CD4-positive, CD25-positive, alpha-beta regulatory T cell (primary cell): ENCODE data around the gene FOXP2. TPM values are rescaled to one million over a fixed set of nuclear protein-coding genes. Genes with fewer than 3 reads are reported as not detected.

Experiments used
- ATAC-seq, 2 donors: fragments of 150-1000 bp; cut with Tn5 transposase; one replicate each; pipeline ENCODE4 v1.10.0; 2021; ENCODE audit warnings: low read depth in 2 of 2, moderate number of reproducible peaks in 2 of 2, moderate library complexity in 1 of 2
- DNase-seq, 3 donors: peaks; one replicate each; pipeline versions ENCODE4 v3.0.0 to v3.0.0-alpha.2; 2012 to 2022; ENCODE audit warnings: mixed read lengths in 1 of 3
- H3K27ac ChIP-seq: one replicate; pipeline ENCODE4 v1.7.0; 2013; ENCODE audit warnings: mild to moderate bottlenecking, low read length; ENCODE audit not compliant: insufficient read depth, poor library complexity, severe bottlenecking
- H3K27me3 ChIP-seq: one replicate; pipeline ENCODE4 v1.7.0; 2013; ENCODE audit warnings: low read length; ENCODE audit not compliant: control insufficient read depth, insufficient read depth
- H3K36me3 ChIP-seq: one replicate; pipeline ENCODE4 v1.7.0; 2013; ENCODE audit warnings: mild to moderate bottlenecking, low read length, moderate library complexity; ENCODE audit not compliant: control insufficient read depth, insufficient read depth
- H3K4me1 ChIP-seq: 2 replicates; pipeline ENCODE4 v1.7.0; 2013; ENCODE audit warnings: mild to moderate bottlenecking, low read length; ENCODE audit not compliant: insufficient read depth, control insufficient read depth, poor library complexity, severe bottlenecking
- H3K4me3 ChIP-seq: one replicate; pipeline ENCODE4 v1.7.0; 2013; ENCODE audit warnings: low read depth, mild to moderate bottlenecking, low read length, moderate library complexity
- H3K9me3 ChIP-seq, 2 experiments: 1 replicate in 1 of 2; 2 replicates in 1 of 2; pipeline ENCODE4 v1.7.0; 2013; ENCODE audit warnings: low read length in 2 of 2, mild to moderate bottlenecking in 1 of 2, moderate library complexity in 1 of 2; ENCODE audit not compliant: control insufficient read depth in 2 of 2
- H3K27ac Mint-ChIP-seq, 3 donors: one replicate each; pipeline ENCODE4 v1.8.0; 2020 to 2022; ENCODE audit warnings: mild to moderate bottlenecking in 3 of 3, mixed read lengths in 3 of 3, moderate library complexity in 2 of 3
- H3K27me3 Mint-ChIP-seq: one replicate; pipeline ENCODE4 v1.8.0; 2022; ENCODE audit warnings: mild to moderate bottlenecking, mixed read lengths
- H3K36me3 Mint-ChIP-seq: one replicate; pipeline ENCODE4 v1.8.0; 2020; ENCODE audit warnings: mixed read lengths
- H3K4me1 Mint-ChIP-seq, 4 donors: one replicate each; pipeline ENCODE4 v1.8.0; 2020 to 2022; ENCODE audit warnings: mixed read lengths in 4 of 4, mild to moderate bottlenecking in 1 of 4
- H3K4me3 Mint-ChIP-seq, 4 donors: one replicate each; pipeline ENCODE4 v1.8.0; 2020 to 2022; ENCODE audit warnings: mild to moderate bottlenecking in 4 of 4, mixed read lengths in 4 of 4, moderate library complexity in 3 of 4
- H3K9me3 Mint-ChIP-seq, 7 donors: one replicate each; pipeline ENCODE4 v1.8.0; 2020 to 2022; ENCODE audit warnings: mixed read lengths in 7 of 7, mild to moderate bottlenecking in 3 of 7, moderate library complexity in 2 of 7
- polyA plus RNA-seq, 4 donors: library from polyadenylated mRNA; unstranded; fragments of 300-500 nt; fragmentation: Illumina TruSeq; gene quantifications; one replicate each; pipeline ENCODE4 v1.2.3, GENCODE V29; 2021
- total RNA-seq: library from RNA; stranded (reverse); gene quantifications from one replicate; pipeline ENCODE4 v1.2.3, GENCODE V29; 2022

The FOXP2 gene
- total and polyA plus RNA-seq, 5 donors from 2014 or later: not detected

- DNase-seq (no peak), ATAC-seq (no peak)
- no peaks in the 10 kb centered on the region for H3K4me1 ChIP-seq
- no peak overlapping the region for H3K4me3 Mint-ChIP-seq
- H3K36me3 Mint-ChIP-seq: no peaks in the 10 kb centered on the region
- no peak overlapping the region for H3K4me3 ChIP-seq
- no peaks in the 10 kb centered on the region for H3K27me3 ChIP-seq
- H3K27me3 Mint-ChIP-seq: no peaks in the 10 kb centered on the region
- no peaks in the 10 kb centered on the region for H3K36me3 ChIP-seq
- H3K27ac ChIP-seq: no peak overlapping the region
- no peaks in the 10 kb centered on the region for H3K9me3 ChIP-seq
- no peaks in the 10 kb centered on the region for H3K9me3 Mint-ChIP-seq
- peaks cover 0 to 6% (median 2%) of the 10 kb centered on the region in 4 donors for H3K4me1 Mint-ChIP-seq
- no peak overlapping the region for H3K27ac Mint-ChIP-seq
Measured at GRCh38 chr7:114660126-114660486, 245.5 kb downstream of the FOXP2 start.

DNA sequence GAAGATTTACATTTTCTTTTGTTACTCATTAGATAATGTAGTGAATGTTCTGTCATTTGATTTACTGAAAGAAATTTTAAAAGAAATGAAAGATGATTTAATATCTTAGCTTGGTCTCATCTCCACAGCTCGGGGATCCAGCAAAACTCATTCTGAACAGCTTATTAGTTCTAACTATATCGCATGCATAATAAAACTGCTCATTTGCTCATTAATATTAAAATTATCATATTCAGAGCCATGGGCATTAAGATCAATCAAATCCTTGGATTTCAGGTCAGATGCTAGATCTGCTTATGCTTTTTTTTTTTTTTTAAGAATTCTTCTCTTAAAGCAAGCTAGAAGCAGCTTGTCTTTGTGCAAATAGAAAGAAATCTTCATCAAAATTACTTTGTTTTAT lies 246.1 kb downstream of the FOXP2 start:
- no peak for ATAC-seq
- no peak overlapping the region for H3K27ac Mint-ChIP-seq
- no peaks in the 10 kb centered on the region for H3K9me3 Mint-ChIP-seq

GRCh38 chr7:114662002-114662677 lies 247.5 kb downstream of the FOXP2 start:
- Mint-ChIP-seq H3K27ac (no peak overlapping the region), H3K27me3 (no peaks in the 10 kb centered on the region), H3K36me3 (no peaks in the 10 kb centered on the region), H3K4me1 (peaks cover 0 to 6% (median 2%) of the 10 kb centered on the region in 4 donors), H3K4me3 (no peak overlapping the region), H3K9me3 (no peaks in the 10 kb centered on the region)
- H3K27ac ChIP-seq: no peak overlapping the region
- no peaks in the 10 kb centered on the region for H3K36me3 ChIP-seq
- DNase-seq (no peak), ATAC-seq (no peak)
- H3K4me1 ChIP-seq: no peaks in the 10 kb centered on the region
- no peaks in the 10 kb centered on the region for H3K27me3 ChIP-seq
- no peaks in the 10 kb centered on the region for H3K9me3 ChIP-seq
- H3K4me3 ChIP-seq: no peak overlapping the region

More for the DNA sequence above, 246.1 kb downstream of the FOXP2 start:
- no peaks in the 10 kb centered on the region for H3K4me1 ChIP-seq
- H3K27ac ChIP-seq: no peak overlapping the region
- no peaks in the 10 kb centered on the region for H3K9me3 ChIP-seq
- H3K4me3 ChIP-seq: no peak overlapping the region
- Mint-ChIP-seq H3K36me3 (no peaks in the 10 kb centered on the region), H3K4me1 (peaks cover 0 to 6% (median 2%) of the 10 kb centered on the region in 4 donors), H3K4me3 (peak overlapping the region in 1 of 4 donors; percentile 47), H3K27me3 (no peaks in the 10 kb centered on the region)
- no peak for DNase-seq
- H3K27me3 ChIP-seq: no peaks in the 10 kb centered on the region
- no peaks in the 10 kb centered on the region for H3K36me3 ChIP-seq

GRCh38 chr7:114663502-114663901 lies 248.9 kb downstream of the FOXP2 start:
- no peak overlapping the region for H3K4me3 Mint-ChIP-seq
- Histone ChIP-seq H3K4me1 (no peaks in the 10 kb centered on the region), H3K9me3 (no peaks in the 10 kb centered on the region), H3K27me3 (no peaks in the 10 kb centered on the region), H3K4me3 (no peak overlapping the region), H3K36me3 (no peaks in the 10 kb centered on the region), H3K27ac (no peak overlapping the region)
- peaks cover 0 to 1% (median 0%) of the 10 kb centered on the region in 7 donors for H3K9me3 Mint-ChIP-seq
- H3K36me3 Mint-ChIP-seq: no peaks in the 10 kb centered on the region
- no peaks in the 10 kb centered on the region for H3K27me3 Mint-ChIP-seq
- ATAC-seq: no peak
- peaks cover 0 to 6% (median 2%) of the 10 kb centered on the region in 4 donors for H3K4me1 Mint-ChIP-seq
- no peak overlapping the region for H3K27ac Mint-ChIP-seq
- peak in 1 of 3 donors; percentile 20 for DNase-seq

DNA sequence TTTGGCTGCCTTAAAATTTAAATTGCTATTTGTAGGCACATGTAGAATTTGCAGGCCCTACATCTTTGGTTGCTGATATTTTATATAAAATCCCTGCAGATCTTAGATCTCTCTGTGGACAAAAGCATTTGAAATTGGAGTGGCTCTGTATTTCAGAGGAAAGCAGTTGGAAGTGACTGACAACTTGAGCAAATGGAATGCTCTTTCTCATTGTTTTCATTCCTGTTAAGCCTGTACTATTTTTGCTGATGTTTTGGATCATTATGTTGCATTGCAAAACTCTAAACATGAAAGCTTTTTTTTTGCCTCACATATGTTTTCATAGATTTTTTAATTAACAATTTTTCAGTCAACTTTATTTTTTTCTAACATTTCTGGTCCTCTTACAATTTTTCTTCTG lies 256.1 kb downstream of the FOXP2 start:
- H3K27ac ChIP-seq: no peak overlapping the region
- no peaks in the 10 kb centered on the region for H3K36me3 ChIP-seq
- no peak overlapping the region for H3K4me3 Mint-ChIP-seq
- H3K36me3 Mint-ChIP-seq: no peaks in the 10 kb centered on the region
- H3K9me3 Mint-ChIP-seq: peaks cover 0 to 1% (median 0%) of the 10 kb centered on the region in 7 donors
- H3K27ac Mint-ChIP-seq: no peak overlapping the region
- no peak for DNase-seq
- no peaks in the 10 kb centered on the region for H3K4me1 Mint-ChIP-seq
- no peaks in the 10 kb centered on the region for H3K27me3 ChIP-seq
- no peaks in the 10 kb centered on the region for H3K4me1 ChIP-seq
- no peak for ATAC-seq
- H3K27me3 Mint-ChIP-seq: no peaks in the 10 kb centered on the region
- no peak overlapping the region for H3K4me3 ChIP-seq
- no peaks in the 10 kb centered on the region for H3K9me3 ChIP-seq

GRCh38 chr7:114671563-114672123 lies 257.0 kb downstream of the FOXP2 start:
- Histone ChIP-seq H3K36me3 (no peaks in the 10 kb centered on the region), H3K9me3 (no peaks in the 10 kb centered on the region), H3K4me1 (no peaks in the 10 kb centered on the region), H3K4me3 (no peak overlapping the region), H3K27me3 (no peaks in the 10 kb centered on the region), H3K27ac (no peak overlapping the region)
- no peak for ATAC-seq
- H3K9me3 Mint-ChIP-seq: peaks cover 0 to 3% (median 0%) of the 10 kb centered on the region in 7 donors
- H3K36me3 Mint-ChIP-seq: no peaks in the 10 kb centered on the region
- H3K4me3 Mint-ChIP-seq: no peak overlapping the region
- H3K27me3 Mint-ChIP-seq: no peaks in the 10 kb centered on the region
- DNase-seq: no peak
- H3K4me1 Mint-ChIP-seq: no peaks in the 10 kb centered on the region
- H3K27ac Mint-ChIP-seq: no peak overlapping the region

DNA sequence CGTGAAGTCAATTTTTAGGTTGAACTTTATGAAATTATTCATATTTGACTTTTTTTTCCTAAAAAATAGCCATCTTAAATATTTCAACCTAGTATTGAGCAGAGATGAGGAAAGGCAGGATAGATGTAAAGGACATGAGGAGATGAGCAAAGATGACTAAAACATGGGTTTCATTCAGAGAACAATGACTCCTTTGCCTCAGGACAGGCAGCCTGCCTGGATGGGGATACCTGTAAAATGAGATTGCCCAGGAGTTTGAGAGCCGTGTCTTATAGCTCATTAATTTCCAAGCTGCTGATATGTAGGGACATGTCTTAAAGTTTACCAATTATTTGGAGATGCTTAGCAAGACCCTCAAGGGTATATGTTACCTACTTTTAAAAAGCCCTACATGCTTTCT lies 263.5 kb downstream of the FOXP2 start:
- no peak overlapping the region for H3K4me3 ChIP-seq
- H3K27ac Mint-ChIP-seq: no peak overlapping the region
- no peak for DNase-seq
- peaks cover 0 to 2% (median 0%) of the 10 kb centered on the region in 7 donors for H3K9me3 Mint-ChIP-seq
- no peak overlapping the region for H3K27ac ChIP-seq
- no peak for ATAC-seq
- no peaks in the 10 kb centered on the region for H3K27me3 ChIP-seq
- H3K4me3 Mint-ChIP-seq: no peak overlapping the region
- no peaks in the 10 kb centered on the region for H3K27me3 Mint-ChIP-seq
- H3K4me1 Mint-ChIP-seq: no peaks in the 10 kb centered on the region
- H3K4me1 ChIP-seq: no peaks in the 10 kb centered on the region
- H3K36me3 ChIP-seq: no peaks in the 10 kb centered on the region
- no peaks in the 10 kb centered on the region for H3K9me3 ChIP-seq
- no peaks in the 10 kb centered on the region for H3K36me3 Mint-ChIP-seq

DNA sequence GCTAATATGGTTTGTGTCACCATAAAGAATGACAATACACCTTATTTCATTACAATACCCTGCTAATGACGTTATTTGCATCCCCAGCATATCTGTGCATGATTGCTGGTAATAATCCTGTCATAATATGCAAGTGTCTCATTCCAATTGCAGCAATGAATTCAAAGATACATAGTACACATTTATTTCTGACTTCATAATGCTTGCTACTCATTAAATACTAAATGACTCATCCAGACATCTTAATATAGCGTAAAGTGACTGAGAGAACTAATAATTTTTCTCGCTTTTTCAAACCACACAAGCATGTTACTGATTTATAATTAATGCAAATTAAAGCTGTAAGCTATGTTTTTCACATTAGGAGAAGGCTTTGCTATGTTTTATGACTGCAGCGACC lies 272.6 kb downstream of the FOXP2 start:
- no peaks in the 10 kb centered on the region for H3K36me3 Mint-ChIP-seq
- no peaks in the 10 kb centered on the region for H3K9me3 ChIP-seq
- H3K4me1 Mint-ChIP-seq: no peaks in the 10 kb centered on the region
- no peak overlapping the region for H3K27ac Mint-ChIP-seq
- no peak for ATAC-seq
- H3K4me3 ChIP-seq: no peak overlapping the region
- no peaks in the 10 kb centered on the region for H3K4me1 ChIP-seq
- H3K27ac ChIP-seq: no peak overlapping the region
- no peaks in the 10 kb centered on the region for H3K27me3 ChIP-seq
- H3K4me3 Mint-ChIP-seq: no peak overlapping the region
- H3K9me3 Mint-ChIP-seq: no peaks in the 10 kb centered on the region
- no peaks in the 10 kb centered on the region for H3K27me3 Mint-ChIP-seq
- DNase-seq: no peak
- H3K36me3 ChIP-seq: no peaks in the 10 kb centered on the region
